SK-N-MC (cell line): ENCODE results near the gene PNKP.

Experiments used
- EZH2 ChIP-seq: fragments of 200-600 bp; sonication (generic); IDR thresholded peaks from one replicate; pipeline ENCODE4 v1.6.1; 2017; ENCODE audit warnings: antibody characterized with exemption
- POLR2AphosphoS5 ChIP-seq: IDR thresholded peaks from 2 replicates; pipeline ENCODE4 v1.6.1; 2012; ENCODE audit warnings: mild to moderate bottlenecking, low read depth, low read length, borderline replicate concordance

DNA sequence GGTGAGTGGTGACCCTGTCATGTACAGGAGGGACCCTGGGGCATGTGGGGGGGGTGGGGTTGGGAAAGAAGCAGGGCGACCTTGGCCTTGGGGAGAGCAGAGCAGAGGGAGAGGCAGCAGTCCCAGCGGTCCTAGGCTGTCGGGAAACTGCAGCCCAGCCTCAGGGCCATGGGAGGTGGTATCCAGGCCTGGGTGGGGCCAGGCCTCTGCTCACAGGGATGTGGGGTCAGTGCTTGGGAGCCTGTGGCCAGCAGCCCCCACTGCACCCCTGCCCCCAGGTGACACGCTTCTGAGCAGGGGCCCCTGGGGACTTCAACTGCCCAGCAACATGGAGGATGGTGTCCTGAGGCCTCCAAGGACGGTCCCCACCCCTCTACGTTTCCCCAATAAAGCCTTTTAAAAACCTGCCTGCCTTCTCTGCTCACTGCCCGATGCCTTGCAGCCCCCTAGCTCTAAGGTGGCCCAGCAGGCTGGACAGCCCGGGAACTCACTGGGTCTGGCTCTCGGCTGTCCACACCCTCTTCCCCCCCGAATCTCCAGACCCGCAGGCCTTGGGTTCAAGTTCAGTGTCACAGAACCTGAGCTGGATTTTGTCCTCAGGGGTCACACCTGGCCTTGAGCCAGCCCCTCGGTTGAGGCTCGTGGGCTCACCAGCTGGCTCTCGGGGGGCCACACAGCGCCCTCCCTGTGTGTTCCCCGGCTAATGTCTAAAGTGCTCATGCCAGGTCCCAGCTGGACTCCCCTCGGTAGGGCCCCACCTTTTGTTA lies 6.9 kb downstream of the PNKP start:
- no peak for TF ChIP-seq POLR2AphosphoS5
- TF ChIP-seq EZH2: no peak
